HCT116 (cell line): ENCODE data around the gene FSTL4. TPM values are rescaled to one million over a fixed set of nuclear protein-coding genes. Genes with fewer than 3 reads are reported as not detected.

ENCODE experiments used
- ATAC-seq: fragments of 200-7000 bp; cut with Tn5 transposase; 2 replicates; pipeline ENCODE4 v1.9.1; 2020; ENCODE audit warnings: mild to moderate bottlenecking, moderate library complexity
- BruUV-seq: library from RNA; stranded (reverse); fragments of 400-500 nt; replicated peaks from 2 replicates; lab custom pipeline; 2021; lab: Mats Ljungman, UMichigan
- CTCF ChIA-PET: fragments of 300-600 bp; sonication (Branson Sonifier 250); formaldehyde crosslinking; loops from one replicate; lab custom pipeline; 2021; ENCODE audit warnings: antibody characterized with exemption; lab: Charles Lee
- POLR2A ChIA-PET: fragments of 300-600, 350-600 bp; sonication (Branson Sonifier 250); formaldehyde crosslinking; loops from one replicate; lab custom pipeline; 2021; ENCODE audit warnings: antibody characterized with exemption; lab: Charles Lee
- RAD21 ChIA-PET, 2 experiments: fragments of 300-600 bp; sonication (Branson Sonifier 250); formaldehyde crosslinking; loops; one replicate each; lab custom pipeline; 2023; ENCODE audit warnings: low total read pairs in 2 of 2; ENCODE audit not compliant: uncharacterized antibody in 2 of 2, unreplicated experiment in 2 of 2, low non-redundant PET in 1 of 2; lab: Charles Lee
- DNase-seq: peaks from one replicate; pipeline ENCODE4 v3.0.0-alpha.2; 2010; ENCODE audit warnings: low read depth, low spot score
- H2AFZ ChIP-seq: fragments of 200-600 bp; shearing (Covaris generic), sonication (generic); 2 replicates; pipeline ENCODE4 v1.6.1; 2017; ENCODE audit warnings: low read depth, mixed run types, mixed read lengths, antibody characterized with exemption, low read length; ENCODE audit not compliant: poor library complexity, severe bottlenecking
- H3K27ac ChIP-seq: 2 replicates; pipeline ENCODE4 v1.5.1; 2012; ENCODE audit warnings: low read depth, low read length
- H3K27me3 ChIP-seq: fragments of 200-600 bp; sonication (generic); 2 replicates; pipeline ENCODE4 v1.6.1; 2016; ENCODE audit warnings: mixed run types, low read length, mixed read lengths; ENCODE audit not compliant: insufficient read depth
- H3K36me3 ChIP-seq, 2 experiments: fragments of 200-500 bp in 1 of 2; fragments of 200-600 bp in 1 of 2; sonication (Bioruptor generic) in 1 of 2; sonication (generic) in 1 of 2; 2 replicates each; pipeline versions ENCODE4 v1.5.1 to v1.6.1; 2014 to 2016; ENCODE audit warnings: low read length in 2 of 2, inconsistent platforms in 1 of 2, mixed read lengths in 1 of 2, mixed run types in 1 of 2; ENCODE audit not compliant: insufficient read depth in 2 of 2, control insufficient read depth in 1 of 2
- H3K4me1 ChIP-seq, 2 experiments: fragments of 200-600 bp in 1 of 2; sonication (generic) in 1 of 2; 2 replicates each; pipeline versions ENCODE4 v1.5.1 to v1.6.1; 2012 to 2017; ENCODE audit warnings: low read length in 2 of 2, inconsistent platforms in 1 of 2, mild to moderate bottlenecking in 1 of 2, mixed read lengths in 1 of 2, mixed run types in 1 of 2, moderate library complexity in 1 of 2; ENCODE audit not compliant: insufficient read depth in 2 of 2, control insufficient read depth in 1 of 2
- H3K4me2 ChIP-seq: fragments of 200-600 bp; sonication (generic); 2 replicates; pipeline ENCODE4 v1.6.1; 2017; ENCODE audit warnings: mixed run types, low read length, mixed read lengths
- H3K4me3 ChIP-seq, 2 experiments: fragments of 200-600 bp in 1 of 2; sonication (generic) in 1 of 2; replicated peaks in 1 of 2; 2 replicates each; pipeline ENCODE4 v1.5.1; 2011 to 2016; ENCODE audit warnings: low read length in 2 of 2, control low read depth in 1 of 2, low read depth in 1 of 2, mild to moderate bottlenecking in 1 of 2, mixed read lengths in 1 of 2, mixed run types in 1 of 2
- H3K79me2 ChIP-seq: fragments of 200-600 bp; sonication (generic); 2 replicates; pipeline ENCODE4 v1.6.1; 2017; ENCODE audit warnings: mild to moderate bottlenecking, mixed run types, low read length, moderate library complexity, mixed read lengths; ENCODE audit not compliant: insufficient read depth
- H3K9ac ChIP-seq: fragments of 200-600 bp; sonication (generic); 2 replicates; pipeline ENCODE4 v1.6.1; 2016; ENCODE audit warnings: low read length, mixed read lengths
- H3K9me2 ChIP-seq: fragments of 200-600 bp; sonication (generic), shearing (Covaris generic); 2 replicates; pipeline ENCODE4 v1.6.1; 2017; ENCODE audit warnings: mixed run types, mild to moderate bottlenecking, moderate library complexity; ENCODE audit not compliant: insufficient read depth
- H3K9me3 ChIP-seq, 2 experiments: fragments of 200-500 bp in 1 of 2; fragments of 200-600 bp in 1 of 2; sonication (Bioruptor generic) in 1 of 2; sonication (generic) in 1 of 2; 2 replicates each; pipeline ENCODE4 v1.6.1; 2014 to 2017; ENCODE audit warnings: low read length in 2 of 2, mixed read lengths in 2 of 2, inconsistent platforms in 1 of 2, low read depth in 1 of 2, mild to moderate bottlenecking in 1 of 2, mixed run types in 1 of 2, moderate library complexity in 1 of 2; ENCODE audit not compliant: control insufficient read depth in 1 of 2, insufficient read depth in 1 of 2
- H4K20me1 ChIP-seq: fragments of 200-600 bp; sonication (generic), shearing (Covaris generic); 2 replicates; pipeline ENCODE4 v1.6.1; 2017; ENCODE audit warnings: mixed run types, mild to moderate bottlenecking, moderate library complexity; ENCODE audit not compliant: insufficient read depth
- ATF3 ChIP-seq: IDR thresholded peaks from 2 replicates; pipeline ENCODE4 v1.6.1; 2012
- CEBPB ChIP-seq: IDR thresholded peaks from 2 replicates; pipeline ENCODE4 v1.6.1; 2012; ENCODE audit warnings: low read depth
- CTCF ChIP-seq, 3 experiments: fragments of 200-600 bp in 1 of 3; sonication (generic) in 1 of 3; IDR thresholded peaks in 2 of 3; conservative IDR thresholded peaks in 1 of 3; 2 replicates each; pipeline ENCODE4 v1.5.1; 2012 to 2017; ENCODE audit warnings: low read depth in 2 of 3, low read length in 2 of 3, antibody characterized with exemption in 1 of 3, borderline replicate concordance in 1 of 3, control low read depth in 1 of 3, mild to moderate bottlenecking in 1 of 3, mixed read lengths in 1 of 3, mixed run types in 1 of 3, moderate library complexity in 1 of 3; ENCODE audit not compliant: insufficient read depth in 1 of 3
- EZH2phosphoT487 ChIP-seq: fragments of 200-600 bp; IDR thresholded peaks from 2 replicates; pipeline ENCODE4 v1.6.1; 2018; ENCODE audit warnings: antibody characterized with exemption, borderline replicate concordance
- JUND ChIP-seq: IDR thresholded peaks from 2 replicates; pipeline ENCODE4 v1.6.1; 2012
- POLR2A ChIP-seq: IDR thresholded peaks from 2 replicates; pipeline ENCODE4 v1.7.0; 2011; ENCODE audit warnings: borderline replicate concordance; ENCODE audit not compliant: insufficient read depth, insufficient read length; ENCODE audit errors: extremely low read depth
- POLR2AphosphoS5 ChIP-seq: IDR thresholded peaks from 2 replicates; pipeline ENCODE4 v1.6.1; 2011; ENCODE audit warnings: mild to moderate bottlenecking, low read depth, low read length, moderate library complexity
- RAD21 ChIP-seq: IDR thresholded peaks from 2 replicates; pipeline ENCODE4 v1.6.1; 2012; ENCODE audit warnings: low read depth, mild to moderate bottlenecking
- REST ChIP-seq: IDR thresholded peaks from 2 replicates; pipeline ENCODE4 v1.6.1; 2012; ENCODE audit warnings: low read depth
- SIN3A ChIP-seq: IDR thresholded peaks from 2 replicates; pipeline ENCODE4 v1.6.1; 2012; ENCODE audit warnings: low read depth
- TCF7L2 ChIP-seq: IDR thresholded peaks from 2 replicates; pipeline ENCODE4 v1.7.0; 2011; ENCODE audit warnings: borderline replicate concordance, inconsistent platforms; ENCODE audit not compliant: insufficient read depth, insufficient read length; ENCODE audit errors: extremely low read depth
- ZFX ChIP-seq: fragments of 450-650 bp; IDR thresholded peaks from 2 replicates; pipeline ENCODE4 v1.6.1; 2017
- intact Hi-C: fragments of 100-400 bp; cut with micrococcal nuclease; formaldehyde crosslinking; loops from 2 replicates; pipeline ENCODE4 v1.10.0; 2022
- total RNA-seq: library from RNA; stranded (reverse); gene quantifications from one replicate; pipeline ENCODE4 v1.2.1, GENCODE V29; 2021; ENCODE audit not compliant: unreplicated experiment

The FSTL4 gene
- total RNA-seq, 1 experiment from 2014 or later = 0.37 TPM

GRCh38 chr5:133400831-133401351 lies 211.4 kb downstream of the FSTL4 start:
- Histone ChIP-seq H3K4me3 (no peak overlapping the region), H3K9me3 (no peaks in the 10 kb centered on the region), H2AFZ (no peak overlapping the region), H3K9me2 (no peaks in the 10 kb centered on the region), H3K4me2 (peak overlapping the region; percentile 44), H3K36me3 (no peaks in the 10 kb centered on the region), H4K20me1 (no peaks in the 10 kb centered on the region), H3K4me1 (peaks cover 8 to 11% of the 10 kb centered on the region in 2 experiments), H3K27ac (no peak overlapping the region), H3K27me3 (no peaks in the 10 kb centered on the region), H3K79me2 (no peaks in the 10 kb centered on the region), H3K9ac (no peak overlapping the region)
- intact Hi-C loops = no loop called here
- ATAC-seq = no peak; the same call in 1 of the 2 replicates
- POLR2A ChIA-PET = no interaction called here
- RAD21 ChIA-PET = no interaction called here
- BruUV-seq = no TSS peak
- no peak for DNase-seq
- TF ChIP-seq TCF7L2 (peak; percentile 26), ZFX (no peak)
- CTCF ChIA-PET = interaction anchor here (1.2 kb wide), 1 partner anchor 23 kb away, joined by 6 read pairs; no protein-coding TSS in a partner anchor

- no peaks in the 10 kb centered on the region for H3K9me3 ChIP-seq
- H3K9me2 ChIP-seq = no peaks in the 10 kb centered on the region
- CTCF ChIA-PET = no interaction called here
- no peak for DNase-seq
- H3K27ac ChIP-seq = no peak overlapping the region
- intact Hi-C loops = no loop called here
- H4K20me1 ChIP-seq = no peaks in the 10 kb centered on the region
- H3K4me2 ChIP-seq = no peak overlapping the region
- POLR2A ChIA-PET = no interaction called here
- TF ChIP-seq POLR2A (no peak), RAD21 (no peak), CEBPB (no peak), SIN3A (no peak), JUND (no peak), REST (no peak), CTCF (IDR thresholded peaks at IDR 0.05 in 2 of 3, conservative IDR thresholded peaks at IDR 0.05 in 1 of 3; ENCODE audit: borderline replicate concordance in 1 of 3, insufficient read depth in 1 of 3, low read depth in 2 of 3, low read length in 2 of 3) (no peak), POLR2AphosphoS5 (no peak), ATF3 (no peak), EZH2phosphoT487 (no peak)
- TF ChIP-seq, all 23 proteins: peak for 0
- Histone ChIP-seq H3K4me3 (no peak overlapping the region), H3K36me3 (no peaks in the 10 kb centered on the region), H3K79me2 (no peaks in the 10 kb centered on the region), H3K9ac (no peak overlapping the region), H3K4me1 (peaks cover 8 to 11% of the 10 kb centered on the region in 2 experiments), H2AFZ (no peak overlapping the region), H3K27me3 (no peaks in the 10 kb centered on the region)
- RAD21 ChIA-PET = no interaction called here
- ATAC-seq = no peak
- no TSS peak for BruUV-seq
Measured at GRCh38 chr5:133400120-133400519, 212.2 kb downstream of the FSTL4 start.
